HG03571 (cell line): Measurements from ENCODE around the gene PLEKHD1.

ENCODE experiments used
- ATAC-seq: cut with Tn5 transposase; IDR thresholded peaks from one replicate; pipeline ENCODE4 v1.9.1; 2021; ENCODE audit not compliant: unreplicated experiment

PLEKHD1 gene

GRCh38 chr14:69547701-69548348, 63.3 kb downstream of the PLEKHD1 start:
- no peak for ATAC-seq

GRCh38 chr14:69548566-69548965, 64.0 kb downstream of the PLEKHD1 start:
- no peak for ATAC-seq

GRCh38 chr14:69551511-69551910, 67.0 kb downstream of the PLEKHD1 start:
- no peak for ATAC-seq

- ATAC-seq, result no peak
These were observed 68.7 kb downstream of the PLEKHD1 start for GRCh38 chr14:69553252-69553651.

DNA sequence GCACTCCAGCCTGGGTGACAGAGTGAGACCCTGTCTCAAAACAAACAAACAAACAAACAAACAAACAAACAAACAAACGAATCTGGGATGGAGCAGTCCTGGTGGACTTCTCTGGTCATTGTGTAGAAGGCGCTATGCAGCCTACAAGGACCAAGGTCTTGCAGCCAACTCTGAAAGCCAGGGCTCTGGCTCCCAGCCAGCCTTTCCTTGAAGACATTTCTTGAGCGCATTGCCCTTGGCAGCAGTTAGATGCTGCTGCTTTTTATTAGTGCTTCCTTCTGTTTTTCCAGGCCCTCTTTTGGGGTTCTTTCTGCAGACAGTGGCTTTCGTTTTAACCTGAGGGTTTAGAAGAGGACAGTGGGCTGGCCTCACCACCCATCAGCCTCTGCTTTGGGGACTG, 70.0 kb downstream of the PLEKHD1 start:
- no peak for ATAC-seq

DNA sequence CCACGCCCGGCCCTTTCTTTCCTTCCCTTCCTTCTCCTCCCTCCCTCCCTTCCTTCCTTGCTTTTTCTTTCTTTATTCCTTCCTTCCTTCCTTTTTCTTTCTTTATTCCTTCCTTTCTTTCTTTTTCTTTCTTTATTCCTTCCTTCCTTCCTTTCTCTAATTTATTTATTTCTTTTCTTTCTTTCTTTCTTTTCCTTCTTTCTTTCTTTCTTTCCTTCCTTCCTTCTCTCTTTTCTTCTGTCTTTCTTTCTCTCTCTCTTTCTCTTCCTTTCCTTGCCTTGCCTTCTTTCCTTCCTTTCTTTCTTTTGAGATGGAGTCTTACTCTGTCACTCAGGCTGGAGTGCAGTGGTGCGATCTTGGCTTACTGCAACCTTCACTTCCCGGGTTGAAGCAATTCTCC, 74.2 kb downstream of the PLEKHD1 start:
- no peak for ATAC-seq

DNA sequence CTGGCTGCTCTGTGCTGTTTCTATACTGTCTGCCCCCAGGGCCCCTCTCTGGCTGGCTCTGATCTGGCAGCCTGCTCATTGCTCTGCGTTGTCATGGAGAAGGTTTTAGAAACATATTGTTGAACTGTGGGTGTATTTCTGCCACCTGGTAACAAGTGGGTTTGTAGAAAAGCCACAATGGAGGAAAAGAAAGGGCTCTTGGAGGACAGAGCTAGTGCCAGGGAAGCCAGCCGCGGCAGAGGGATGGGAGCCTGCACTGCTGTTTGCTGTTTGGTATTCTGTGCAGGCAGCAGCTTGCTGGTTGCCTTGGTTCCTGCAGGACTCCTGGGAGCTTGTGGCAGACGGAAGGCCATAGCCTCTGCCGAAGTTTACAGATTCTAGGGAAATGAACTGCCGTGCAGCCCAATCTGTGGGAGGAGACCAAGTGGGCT, 75.1 kb downstream of the PLEKHD1 start:
- no peak for ATAC-seq

DNA sequence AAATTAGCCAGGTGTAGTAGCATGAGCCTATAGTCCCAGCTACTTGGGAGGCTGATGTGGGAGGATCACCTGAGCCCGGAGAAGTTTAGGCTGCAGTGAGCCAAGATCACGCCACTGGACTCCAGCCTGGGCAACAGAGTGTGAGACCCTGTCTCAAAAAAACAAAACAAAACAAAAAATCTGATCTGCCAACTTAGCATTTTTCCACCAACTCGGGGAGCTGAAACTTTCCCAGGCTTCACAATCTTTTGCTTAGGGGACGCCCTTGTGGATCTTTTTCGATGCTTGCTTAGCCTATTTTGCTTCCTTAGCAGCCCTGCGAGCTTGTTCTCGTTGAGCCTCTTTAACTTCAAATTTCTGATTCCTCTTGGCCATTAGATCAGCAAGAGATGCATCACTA, 76.3 kb downstream of the PLEKHD1 start:
- ATAC-seq, result no peak

DNA sequence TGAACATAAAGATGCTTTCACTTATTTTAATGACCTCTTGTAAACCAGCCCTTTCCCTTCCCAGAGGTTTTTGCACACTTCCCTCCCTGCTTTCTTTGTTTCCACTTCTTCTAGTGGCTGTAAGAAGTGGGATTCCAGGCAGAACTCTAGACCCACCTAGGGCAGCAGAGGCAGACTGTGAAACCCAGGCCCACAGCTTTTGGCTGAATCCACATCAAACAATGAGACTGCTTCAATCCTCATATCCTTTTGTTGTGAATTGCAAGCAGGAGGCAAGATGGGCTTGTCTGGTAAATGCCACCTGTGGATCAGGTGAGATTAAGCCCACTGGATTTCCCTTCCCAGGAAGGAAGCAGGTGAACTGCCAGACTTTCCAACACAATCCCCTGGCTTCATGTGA, 77.4 kb downstream of the PLEKHD1 start:
- no peak for ATAC-seq

DNA sequence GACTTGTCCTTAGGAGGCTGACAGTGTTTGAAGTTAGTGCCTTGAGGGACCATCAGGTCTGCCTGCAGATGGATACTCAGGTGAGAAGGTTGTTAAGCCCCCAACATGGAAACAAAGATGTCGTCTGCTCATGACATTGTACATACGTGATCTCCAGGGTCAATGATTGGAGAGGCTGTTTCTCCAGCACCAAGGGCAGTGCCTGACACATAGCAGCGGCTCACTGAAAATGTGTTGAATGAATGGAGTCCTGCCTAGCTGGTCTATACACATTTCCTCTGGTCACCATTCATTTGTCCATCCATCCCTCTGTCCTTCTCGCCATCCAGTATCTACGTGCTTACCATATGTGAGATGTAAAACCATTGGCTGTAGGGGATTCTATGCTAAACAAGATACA, 83.0 kb downstream of the PLEKHD1 start:
- no peak for ATAC-seq

DNA sequence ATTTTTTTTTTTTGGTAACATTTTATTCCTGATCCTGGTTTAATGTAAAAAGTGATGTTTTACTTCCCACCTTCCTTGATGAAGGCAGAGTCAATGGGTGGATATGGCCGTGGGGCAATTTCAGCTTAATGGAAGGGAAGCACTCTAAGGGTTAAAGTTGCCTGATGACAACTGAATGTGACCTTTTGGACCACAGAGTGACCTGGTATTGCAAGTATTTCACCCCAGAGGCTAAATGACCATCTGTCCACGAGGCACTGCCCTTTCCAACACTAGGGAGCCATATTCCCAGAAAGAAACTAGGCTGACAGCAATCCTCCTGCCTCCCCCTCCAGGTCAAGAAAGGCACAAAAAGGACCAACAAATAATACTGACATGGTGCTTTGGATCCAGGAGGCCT, 85.3 kb downstream of the PLEKHD1 start:
- no peak for ATAC-seq

DNA sequence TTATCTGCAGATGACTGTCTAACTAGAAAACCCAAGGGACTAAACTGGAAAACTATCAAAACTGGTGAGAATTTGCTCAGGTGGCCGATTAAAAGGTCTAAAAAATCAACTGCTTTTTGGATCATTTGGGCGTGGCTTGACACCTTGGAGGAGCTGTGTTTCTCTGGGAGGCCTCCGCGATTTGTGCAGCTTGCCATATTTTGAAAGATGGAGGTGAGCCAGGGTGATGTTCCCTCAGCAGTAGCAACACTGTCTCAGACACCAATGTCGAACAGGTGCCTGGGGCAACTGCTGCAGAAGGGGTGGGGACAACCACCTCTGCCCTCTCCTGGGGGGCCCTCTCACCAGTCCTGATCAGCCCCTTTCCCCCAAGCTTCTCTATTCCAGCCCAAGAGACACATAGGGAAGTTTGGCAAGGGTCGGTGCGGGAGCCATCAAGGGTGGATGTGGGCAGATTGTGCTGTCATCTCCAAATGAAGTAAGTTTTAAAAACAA, 86.4 kb downstream of the PLEKHD1 start:
- no peak for ATAC-seq

DNA sequence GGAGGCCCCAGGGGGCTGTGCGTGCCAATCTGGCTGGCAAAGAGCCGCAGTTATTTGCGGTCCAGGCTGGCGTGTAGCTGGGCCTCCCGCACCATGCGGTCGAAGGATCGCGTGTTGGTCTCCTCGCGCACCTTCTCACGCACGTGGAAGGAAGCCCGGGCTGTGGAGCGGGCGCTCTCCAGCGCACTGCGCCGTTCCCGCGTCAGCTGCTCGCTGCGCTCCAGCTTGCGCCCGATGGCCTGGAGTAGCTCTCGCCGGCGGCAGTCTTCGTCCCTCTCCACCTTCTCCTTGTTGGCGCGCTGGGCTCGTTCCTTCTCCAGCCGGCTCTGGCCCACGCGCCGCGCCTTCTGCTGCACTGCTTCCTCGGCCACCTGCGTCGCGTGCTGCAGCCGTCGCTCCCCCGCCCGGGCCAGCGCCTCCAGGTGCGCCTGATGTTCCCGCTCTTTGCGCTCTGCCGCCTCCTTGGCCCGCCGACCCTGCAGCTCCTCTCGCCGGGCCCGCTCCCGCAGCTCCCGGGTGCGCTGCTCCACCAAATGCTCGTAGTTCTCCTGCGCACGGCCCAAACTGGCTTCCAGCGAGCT, 87.0 kb downstream of the PLEKHD1 start:
- no peak for ATAC-seq

- ATAC-seq, result no peak
These were observed 87.7 kb downstream of the PLEKHD1 start for GRCh38 chr14:69572030-69572840.

DNA sequence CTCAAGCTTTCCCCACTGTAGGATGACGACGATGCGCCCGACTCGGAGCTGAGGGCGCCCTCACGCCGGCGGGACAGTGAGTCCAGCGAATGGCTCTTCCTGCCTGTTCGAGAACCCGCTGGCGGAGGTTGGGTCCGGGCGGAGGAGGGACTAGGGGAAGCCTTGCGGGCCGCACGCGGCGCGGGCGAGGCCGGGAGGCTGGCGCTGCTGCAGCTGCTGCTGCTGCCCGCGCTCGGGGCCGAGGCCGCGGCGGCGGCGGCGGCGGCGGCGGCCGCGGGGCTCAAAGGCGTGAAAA, 88.3 kb downstream of the PLEKHD1 start:
- no peak for ATAC-seq

GRCh38 chr14:69573205-69573830, 88.8 kb downstream of the PLEKHD1 start:
- ATAC-seq, result no peak

GRCh38 chr14:69573831-69574262, 89.3 kb downstream of the PLEKHD1 start:
- ATAC-seq, result no peak

DNA sequence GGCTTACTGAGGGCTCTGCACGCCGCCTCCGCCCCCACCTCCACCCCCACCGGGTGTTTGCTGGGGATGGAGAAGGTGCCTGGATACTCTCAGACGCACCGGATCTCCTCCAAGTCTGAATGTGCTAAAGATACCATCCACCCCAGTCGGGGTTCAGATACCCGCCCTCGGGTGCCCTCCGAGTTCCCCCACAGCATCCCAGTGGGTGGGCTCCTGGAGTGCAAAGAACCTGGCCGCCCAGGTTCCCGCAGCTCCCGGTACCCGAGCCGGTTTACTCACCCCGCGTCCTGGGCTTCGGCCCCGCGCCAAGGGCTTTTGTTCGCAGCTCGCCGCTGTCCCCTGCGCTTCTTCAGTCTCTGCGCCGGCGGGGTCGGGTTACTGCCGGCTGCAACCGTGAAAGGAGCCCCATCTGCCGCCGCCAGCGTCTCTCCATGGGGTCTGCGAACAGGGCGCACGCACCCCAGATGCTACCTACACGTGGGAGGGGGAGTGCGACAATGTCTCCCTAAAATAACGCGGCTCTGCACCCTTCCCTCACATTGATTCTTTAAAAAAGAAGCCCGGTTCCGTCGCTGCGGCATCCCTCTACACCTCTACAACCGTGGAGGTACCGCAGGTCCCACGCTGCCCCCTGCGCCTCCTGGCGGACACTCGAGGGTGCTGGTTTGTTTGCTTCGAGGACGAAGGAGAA, 89.9 kb downstream of the PLEKHD1 start, which contains the start of gene CCDC177:
Gene CCDC177, minus strand, starts transcription at position 609 of the 691 bp plus-strand sequence. CDS start 1,249 bp downstream, outside the sequence.
- no peak for ATAC-seq

GRCh38 chr14:69574954-69575295, 90.4 kb downstream of the PLEKHD1 start:
- ATAC-seq, result no peak

GRCh38 chr14:69579476-69579875, 94.9 kb downstream of the PLEKHD1 start:
- no peak for ATAC-seq

DNA sequence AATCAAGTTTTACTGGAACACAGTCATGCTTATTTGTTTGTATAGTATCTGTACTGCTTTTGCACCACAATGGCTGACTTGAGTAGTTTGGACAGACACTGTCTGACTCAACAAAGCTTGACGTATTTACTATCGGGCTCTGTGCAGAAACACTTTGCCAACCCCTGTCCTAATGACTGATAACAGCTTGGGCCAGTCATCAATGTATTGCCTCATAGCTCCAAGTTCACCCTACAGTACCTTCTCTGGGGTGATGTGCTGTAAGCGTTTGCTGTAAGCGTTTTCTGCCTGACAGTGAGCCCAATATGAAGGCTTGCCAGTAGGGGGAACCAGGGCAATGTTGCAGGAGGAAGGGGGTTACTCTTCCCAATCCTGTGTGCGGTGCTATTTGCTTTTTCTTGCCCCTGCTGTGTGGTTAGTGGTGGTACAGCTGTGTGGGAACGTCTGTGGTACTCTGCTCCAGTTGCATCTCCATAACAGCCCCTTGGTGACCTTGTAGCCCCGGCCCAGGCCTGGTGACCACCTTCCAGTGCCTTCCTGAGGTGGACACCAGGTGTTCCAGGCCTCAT, 95.6 kb downstream of the PLEKHD1 start:
- ATAC-seq, result no peak
